SK-N-SH (cell line): ENCODE results near the gene SPNS1.

ENCODE experiments used
- CTCF ChIP-seq: fragments of 200-600 bp; sonication (generic); IDR thresholded peaks from 2 replicates; pipeline ENCODE4 v1.6.1; 2017; ENCODE audit warnings: antibody characterized with exemption, mild to moderate bottlenecking, moderate library complexity
- EP300 ChIP-seq, 2 experiments: IDR thresholded peaks; 2 replicates each; pipeline versions ENCODE4 v1.4.0 to v1.6.1; 2012; ENCODE audit warnings: borderline replicate concordance in 1 of 2, low read depth in 1 of 2, low read length in 1 of 2
- EZH2phosphoT487 ChIP-seq: fragments of 200-600 bp; sonication (generic); IDR thresholded peaks from 2 replicates; pipeline ENCODE4 v1.6.1; 2017; ENCODE audit warnings: low read depth, mixed run types, mild to moderate bottlenecking, antibody characterized with exemption, moderate library complexity, borderline replicate concordance
- FOXJ3 ChIP-seq: sonication (generic); formaldehyde crosslinking; IDR thresholded peaks from 2 replicates; pipeline ENCODE4 v1.5.1; 2020; ENCODE audit warnings: mild to moderate bottlenecking, missing genetic modification reagents
- GABPA ChIP-seq: IDR thresholded peaks from 2 replicates; pipeline ENCODE4 v1.4.0; 2012; ENCODE audit warnings: low read depth, mild to moderate bottlenecking
- JUND ChIP-seq: IDR thresholded peaks from 2 replicates; pipeline ENCODE4 v1.4.0; 2012
- NFIC ChIP-seq: IDR thresholded peaks from 2 replicates; pipeline ENCODE4 v1.4.0; 2012; ENCODE audit warnings: borderline replicate concordance
- POLR2AphosphoS5 ChIP-seq: IDR thresholded peaks from 2 replicates; pipeline ENCODE4 v1.6.1; 2012; ENCODE audit warnings: low read depth, low read length
- RAD21 ChIP-seq: IDR thresholded peaks from 2 replicates; pipeline ENCODE4 v1.6.1; 2012; ENCODE audit warnings: mild to moderate bottlenecking, low read length
- SIN3A ChIP-seq: IDR thresholded peaks from 2 replicates; pipeline ENCODE4 v1.6.1; 2012; ENCODE audit warnings: low read depth, mild to moderate bottlenecking, low read length, moderate library complexity, borderline replicate concordance
- TAF1 ChIP-seq: IDR thresholded peaks from 2 replicates; pipeline ENCODE4 v1.6.1; 2012; ENCODE audit warnings: low read depth, mild to moderate bottlenecking, low read length, moderate library complexity, borderline replicate concordance
- TF ChIP-seq, protein P1 (sequence below): IDR thresholded peaks from 2 replicates; pipeline ENCODE4 v1.4.0; 2012; ENCODE audit warnings: low read depth, borderline replicate concordance
- TF ChIP-seq, protein P2 (sequence below): IDR thresholded peaks from 2 replicates; pipeline ENCODE4 v1.4.0; 2012; ENCODE audit warnings: low read depth, borderline replicate concordance

GRCh38 chr16:29007730-29008593 is 33.4 kb downstream of the SPNS1 start:
- no peak for TF ChIP-seq CTCF
- peak; percentile 50; the same call in 1 of the 2 replicates for TF ChIP-seq NFIC
- no peak for TF ChIP-seq RAD21
- TF ChIP-seq, protein P1, sequence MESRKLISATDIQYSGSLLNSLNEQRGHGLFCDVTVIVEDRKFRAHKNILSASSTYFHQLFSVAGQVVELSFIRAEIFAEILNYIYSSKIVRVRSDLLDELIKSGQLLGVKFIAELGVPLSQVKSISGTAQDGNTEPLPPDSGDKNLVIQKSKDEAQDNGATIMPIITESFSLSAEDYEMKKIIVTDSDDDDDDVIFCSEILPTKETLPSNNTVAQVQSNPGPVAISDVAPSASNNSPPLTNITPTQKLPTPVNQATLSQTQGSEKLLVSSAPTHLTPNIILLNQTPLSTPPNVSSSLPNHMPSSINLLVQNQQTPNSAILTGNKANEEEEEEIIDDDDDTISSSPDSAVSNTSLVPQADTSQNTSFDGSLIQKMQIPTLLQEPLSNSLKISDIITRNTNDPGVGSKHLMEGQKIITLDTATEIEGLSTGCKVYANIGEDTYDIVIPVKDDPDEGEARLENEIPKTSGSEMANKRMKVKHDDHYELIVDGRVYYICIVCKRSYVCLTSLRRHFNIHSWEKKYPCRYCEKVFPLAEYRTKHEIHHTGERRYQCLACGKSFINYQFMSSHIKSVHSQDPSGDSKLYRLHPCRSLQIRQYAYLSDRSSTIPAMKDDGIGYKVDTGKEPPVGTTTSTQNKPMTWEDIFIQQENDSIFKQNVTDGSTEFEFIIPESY: no peak
- no peak for TF ChIP-seq TAF1
- no peak for TF ChIP-seq FOXJ3 (CRISPR knock-in tag)
- no peak for TF ChIP-seq EZH2phosphoT487
- TF ChIP-seq EP300 (IDR thresholded peaks at IDR 0.05; ENCODE audit: borderline replicate concordance in 1 of 2, low read depth in 1 of 2, low read length in 1 of 2): no peak
- no peak for TF ChIP-seq SIN3A
- no peak for TF ChIP-seq JUND
- TF ChIP-seq POLR2AphosphoS5: no peak
- no peak for TF ChIP-seq GABPA
- TF ChIP-seq, protein P2, sequence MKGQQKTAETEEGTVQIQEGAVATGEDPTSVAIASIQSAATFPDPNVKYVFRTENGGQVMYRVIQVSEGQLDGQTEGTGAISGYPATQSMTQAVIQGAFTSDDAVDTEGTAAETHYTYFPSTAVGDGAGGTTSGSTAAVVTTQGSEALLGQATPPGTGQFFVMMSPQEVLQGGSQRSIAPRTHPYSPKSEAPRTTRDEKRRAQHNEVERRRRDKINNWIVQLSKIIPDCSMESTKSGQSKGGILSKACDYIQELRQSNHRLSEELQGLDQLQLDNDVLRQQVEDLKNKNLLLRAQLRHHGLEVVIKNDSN: no peak
